ENCODE results near the gene ACVR2B.

- no peak for TF ChIP-seq CTCF (IDR thresholded peaks at IDR 0.05)
- no peak for TF ChIP-seq POLR2AphosphoS5 (IDR thresholded peaks at IDR 0.05)
- no peak for TF ChIP-seq POLR2A (IDR thresholded peaks at IDR 0.05)
- no peak for TF ChIP-seq EP300 (IDR thresholded peaks at IDR 0.05)
Observed at GRCh38 chr3:38524141-38524739, 70.5 kb downstream of the ACVR2B start.

Measured in stomach (tissue), 4 donors.